ENCODE results near the gene TMEM87B. TPM values are rescaled to one million over a fixed set of nuclear protein-coding genes. Genes with fewer than 3 reads are reported as not detected.

The TMEM87B gene
- total RNA-seq = 10 to 100 TPM in 6 of 8 experiments, 1 to 10 TPM in 2; 7.8 to 18.6 (median 15.5) TPM

- peaks cover 7 to 9% of the 10 kb centered on the region in 2 donors for H3K4me1 ChIP-seq (replicated peaks in 1 of 2)
- WGBS, 10 experiments = 0 to 5% (median 2%) methylated on average over 7 to 9 of the region's 90 CpGs; no CpG with 5 or more reads in 7 of the 10 experiments
- ATAC-seq (replicated peaks in 6 of 8) = peak; percentile 55 to 82 (median 77)
- peak within 1 kb of the TSS; percentile 96 for H3K27ac ChIP-seq
- in situ Hi-C loops (cut with MboI; ENCODE audit: low pct_unique_long_range_greater_than_20kb in 2 of 9, low sequenced_read_pairs in 9 of 9, unreplicated experiment in 9 of 9) = loop anchor here in 1 of 9 experiments (25.0 kb wide), 1 partner anchor 432 kb away; the partner anchor contains the start of gene TTL
- H3K4me3 ChIP-seq = peak within 1 kb of the TSS; percentile 80 to 91 (median 86)
Measured at GRCh38 chr2:112054847-112055729, at the start of gene TMEM87B. TMEM87B (plus strand) TSS chr2:112055269; CDS start chr2:112055592, 323 bp downstream.

GRCh38 chr2:112005406-112006075 lies 49.5 kb upstream of the TMEM87B start:
- WGBS, 10 experiments = 83 to 100% (median 96%) methylated on average over 1 to 5 of the region's 5 CpGs; no CpG with 5 or more reads in 2 of the 10 experiments
- Histone ChIP-seq H3K27ac (no peak overlapping the region), H3K4me1 (replicated peaks in 1 of 2) (peaks cover 0 to 4% of the 10 kb centered on the region in 2 donors), H3K4me3 (no peak overlapping the region)
- ATAC-seq (replicated peaks in 6 of 8) = no peak
- in situ Hi-C loops (cut with MboI; ENCODE audit: low pct_unique_long_range_greater_than_20kb in 2 of 9, low sequenced_read_pairs in 9 of 9, unreplicated experiment in 9 of 9) = no loop called here

GRCh38 chr2:112006076-112006410 lies 49.0 kb upstream of the TMEM87B start:
- in situ Hi-C loops (cut with MboI; ENCODE audit: low pct_unique_long_range_greater_than_20kb in 2 of 9, low sequenced_read_pairs in 9 of 9, unreplicated experiment in 9 of 9) = no loop called here
- 0 to 100% (median 98%) methylated on average over 1 to 4 of the region's 4 CpGs; no CpG with 5 or more reads in 3 of the 10 experiments for WGBS, 10 experiments
- ATAC-seq (replicated peaks in 6 of 8) = peak in 2 of 8 experiments; percentile 29 to 75

GRCh38 chr2:112007493-112007892 lies 47.6 kb upstream of the TMEM87B start:
- Histone ChIP-seq H3K4me1 (replicated peaks in 1 of 2) (no peaks in the 10 kb centered on the region), H3K4me3 (no peak overlapping the region), H3K27ac (no peak overlapping the region)
- in situ Hi-C loops (cut with MboI; ENCODE audit: low pct_unique_long_range_greater_than_20kb in 2 of 9, low sequenced_read_pairs in 9 of 9, unreplicated experiment in 9 of 9) = no loop called here
- ATAC-seq (replicated peaks in 6 of 8) = peak in 3 of 8 experiments; percentile 53 to 65 (median 54)
- 0 to 100% (median 100%) methylated on average over 1 of the region's 2 CpGs; no CpG with 5 or more reads in 3 of the 10 experiments for WGBS, 10 experiments

More at GRCh38 chr2:112006076-112006410, 49.0 kb upstream of the TMEM87B start:
- Histone ChIP-seq H3K27ac (no peak overlapping the region), H3K4me3 (no peak overlapping the region), H3K4me1 (replicated peaks in 1 of 2) (peaks cover 0 to 4% of the 10 kb centered on the region in 2 donors)

GRCh38 chr2:112008910-112009485 lies 46.1 kb upstream of the TMEM87B start:
- 60 to 100% (median 82%) methylated on average over 1 to 2 of the region's 2 CpGs for WGBS, 10 experiments
- H3K4me1 ChIP-seq (replicated peaks in 1 of 2) = no peaks in the 10 kb centered on the region
- in situ Hi-C loops (cut with MboI; ENCODE audit: low pct_unique_long_range_greater_than_20kb in 2 of 9, low sequenced_read_pairs in 9 of 9, unreplicated experiment in 9 of 9) = no loop called here

GRCh38 chr2:112010751-112011150 lies 44.3 kb upstream of the TMEM87B start:
- Histone ChIP-seq H3K4me3 (no peak overlapping the region), H3K4me1 (replicated peaks in 1 of 2) (no peaks in the 10 kb centered on the region), H3K27ac (no peak overlapping the region)
- peak in 1 of 8 experiments; percentile 15 for ATAC-seq (replicated peaks in 6 of 8)
- 87 to 100% (median 100%) methylated on average over 1 to 7 of the region's 10 CpGs; no CpG with 5 or more reads in 3 of the 10 experiments for WGBS, 10 experiments
- in situ Hi-C loops (cut with MboI; ENCODE audit: low pct_unique_long_range_greater_than_20kb in 2 of 9, low sequenced_read_pairs in 9 of 9, unreplicated experiment in 9 of 9) = no loop called here

More at GRCh38 chr2:112008910-112009485, 46.1 kb upstream of the TMEM87B start:
- Histone ChIP-seq H3K4me3 (no peak overlapping the region), H3K27ac (no peak overlapping the region)
- ATAC-seq (replicated peaks in 6 of 8) = no peak

GRCh38 chr2:112012556-112012955 lies 42.5 kb upstream of the TMEM87B start:
- WGBS, 10 experiments = 20 to 100% (median 84%) methylated on average over 1 to 5 of the region's 5 CpGs; no CpG with 5 or more reads in 4 of the 10 experiments
- no peak for ATAC-seq (replicated peaks in 6 of 8)
- H3K4me3 ChIP-seq = no peak overlapping the region
- no peaks in the 10 kb centered on the region for H3K4me1 ChIP-seq (replicated peaks in 1 of 2)
- in situ Hi-C loops (cut with MboI; ENCODE audit: low pct_unique_long_range_greater_than_20kb in 2 of 9, low sequenced_read_pairs in 9 of 9, unreplicated experiment in 9 of 9) = no loop called here
- no peak overlapping the region for H3K27ac ChIP-seq

- Histone ChIP-seq H3K4me1 (replicated peaks in 1 of 2) (peaks cover 0 to 21% of the 10 kb centered on the region in 2 donors), H3K4me3 (no peak overlapping the region), H3K27ac (no peak overlapping the region)
- WGBS, 10 experiments = 27 to 97% (median 43%) methylated on average over 3 to 8 of the region's 8 CpGs; no CpG with 5 or more reads in 4 of the 10 experiments
- in situ Hi-C loops (cut with MboI; ENCODE audit: low pct_unique_long_range_greater_than_20kb in 2 of 9, low sequenced_read_pairs in 9 of 9, unreplicated experiment in 9 of 9) = no loop called here
- no peak for ATAC-seq (replicated peaks in 6 of 8)
Measured at GRCh38 chr2:112018846-112019245, 36.2 kb upstream of the TMEM87B start.

- Histone ChIP-seq H3K4me3 (no peak overlapping the region), H3K27ac (no peak overlapping the region), H3K4me1 (replicated peaks in 1 of 2) (peaks cover 0 to 21% of the 10 kb centered on the region in 2 donors)
- no peak for ATAC-seq (replicated peaks in 6 of 8)
- 53 to 88% (median 71%) methylated on average over 3 to 4 of the region's 4 CpGs; no CpG with 5 or more reads in 4 of the 10 experiments for WGBS, 10 experiments
- in situ Hi-C loops (cut with MboI; ENCODE audit: low pct_unique_long_range_greater_than_20kb in 2 of 9, low sequenced_read_pairs in 9 of 9, unreplicated experiment in 9 of 9) = no loop called here
Measured at GRCh38 chr2:112019569-112019982, 35.5 kb upstream of the TMEM87B start.

- H3K4me3 ChIP-seq = no peak overlapping the region
- ATAC-seq (replicated peaks in 6 of 8) = peak in 1 of 8 experiments; percentile 59
- H3K4me1 ChIP-seq (replicated peaks in 1 of 2) = peaks cover 0 to 21% of the 10 kb centered on the region in 2 donors
- no peak overlapping the region for H3K27ac ChIP-seq
- in situ Hi-C loops (cut with MboI; ENCODE audit: low pct_unique_long_range_greater_than_20kb in 2 of 9, low sequenced_read_pairs in 9 of 9, unreplicated experiment in 9 of 9) = no loop called here
- WGBS, 10 experiments = 20 to 93% methylated on average over 1 to 2 of the region's 3 CpGs; no CpG with 5 or more reads in 8 of the 10 experiments
Measured at GRCh38 chr2:112020561-112020960, 34.5 kb upstream of the TMEM87B start.

GRCh38 chr2:112021290-112021689 lies 33.8 kb upstream of the TMEM87B start:
- in situ Hi-C loops (cut with MboI; ENCODE audit: low pct_unique_long_range_greater_than_20kb in 2 of 9, low sequenced_read_pairs in 9 of 9, unreplicated experiment in 9 of 9) = no loop called here
- Histone ChIP-seq H3K4me3 (no peak overlapping the region), H3K27ac (peak overlapping the region in 1 of 2 donors; percentile 3), H3K4me1 (replicated peaks in 1 of 2) (peaks cover 0 to 21% of the 10 kb centered on the region in 2 donors)
- ATAC-seq (replicated peaks in 6 of 8) = peak in 5 of 8 experiments; percentile 44 to 76 (median 70)
- WGBS, 10 experiments = 22 to 90% (median 80%) methylated on average over 2 to 10 of the region's 10 CpGs; no CpG with 5 or more reads in 1 of the 10 experiments

- 33 to 100% (median 77%) methylated on average over 1 to 8 of the region's 8 CpGs; no CpG with 5 or more reads in 4 of the 10 experiments for WGBS, 10 experiments
Measured at GRCh38 chr2:112021781-112022231, 33.3 kb upstream of the TMEM87B start.

More at GRCh38 chr2:112021781-112022231, 33.3 kb upstream of the TMEM87B start:
- peak overlapping the region in 1 of 2 donors; percentile 37 for H3K27ac ChIP-seq
- peaks cover 0 to 21% of the 10 kb centered on the region in 2 donors for H3K4me1 ChIP-seq (replicated peaks in 1 of 2)
- H3K4me3 ChIP-seq = no peak overlapping the region
- in situ Hi-C loops (cut with MboI; ENCODE audit: low pct_unique_long_range_greater_than_20kb in 2 of 9, low sequenced_read_pairs in 9 of 9, unreplicated experiment in 9 of 9) = no loop called here
- ATAC-seq (replicated peaks in 6 of 8) = peak in 5 of 8 experiments; percentile 88 to 96 (median 89)
